AG04449 (cell line): Measurements from ENCODE around the gene FOXL3.

Experiments
- CTCF ChIA-PET: fragments of 350-600 bp; formaldehyde crosslinking; extraction: SDS; loops from one replicate; lab custom pipeline; 2021; ENCODE audit warnings: antibody characterized with exemption; lab: Yijun Ruan, JAX
- POLR2A ChIA-PET: fragments of 400-600, 350-600 bp; formaldehyde crosslinking; extraction: SDS; loops from one replicate; lab custom pipeline; 2020; ENCODE audit warnings: antibody characterized with exemption, inconsistent platforms; lab: Yijun Ruan, JAX
- DNase-seq: peaks from one replicate; pipeline ENCODE4 v3.0.0-alpha.2; 2010; ENCODE audit warnings: low read depth, low spot score
- H3K4me3 ChIP-seq: 2 replicates; pipeline ENCODE4 v1.5.1; 2011; ENCODE audit warnings: low read depth, mild to moderate bottlenecking, control low read depth, low read length
- TF ChIP-seq, protein P1 (sequence below): IDR thresholded peaks from one replicate; pipeline ENCODE4 v1.5.1; 2011; ENCODE audit warnings: mild to moderate bottlenecking, moderate library complexity, low read length, control low read depth, inconsistent platforms; ENCODE audit not compliant: insufficient read depth; ENCODE audit errors: missing control alignments

Gene FOXL3

DNA sequence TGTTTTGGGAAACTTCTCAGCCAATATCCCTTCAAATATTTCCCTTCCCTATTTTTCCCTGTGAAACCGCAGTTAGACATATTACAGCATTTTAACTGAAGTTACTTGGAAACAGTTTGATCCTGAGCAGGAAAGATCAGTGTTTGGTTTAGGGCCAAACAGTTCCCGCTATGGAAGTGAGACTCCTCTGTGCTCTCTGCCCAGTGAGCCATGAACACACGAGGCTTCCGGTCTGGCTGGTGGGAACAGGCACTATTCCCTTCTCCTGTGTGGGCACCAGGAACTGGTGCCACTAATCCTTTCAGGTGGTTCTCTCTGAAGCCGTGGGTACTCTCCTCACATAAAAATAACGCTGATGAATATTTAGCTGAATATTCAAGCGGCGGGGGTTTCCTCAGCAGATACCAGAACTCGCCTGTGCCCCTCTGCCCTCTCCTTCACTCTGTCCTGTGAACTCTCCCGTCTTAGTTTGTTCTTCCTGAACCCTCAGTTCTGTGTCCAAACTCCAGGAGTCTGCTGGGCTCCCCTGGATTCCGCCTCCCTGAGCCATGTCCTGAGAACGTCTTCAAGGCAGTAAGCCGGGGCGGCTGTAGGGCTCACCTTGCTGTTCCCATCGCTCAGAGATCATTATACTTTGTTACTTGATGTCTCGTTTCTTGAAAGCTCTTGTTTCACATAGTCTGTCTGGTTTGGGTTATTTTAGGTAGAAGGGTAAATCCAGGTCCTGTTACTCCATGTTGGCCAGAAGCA lies 25.7 kb downstream of the FOXL3 start:
- DNase-seq, result no peak
- TF ChIP-seq, protein P1, sequence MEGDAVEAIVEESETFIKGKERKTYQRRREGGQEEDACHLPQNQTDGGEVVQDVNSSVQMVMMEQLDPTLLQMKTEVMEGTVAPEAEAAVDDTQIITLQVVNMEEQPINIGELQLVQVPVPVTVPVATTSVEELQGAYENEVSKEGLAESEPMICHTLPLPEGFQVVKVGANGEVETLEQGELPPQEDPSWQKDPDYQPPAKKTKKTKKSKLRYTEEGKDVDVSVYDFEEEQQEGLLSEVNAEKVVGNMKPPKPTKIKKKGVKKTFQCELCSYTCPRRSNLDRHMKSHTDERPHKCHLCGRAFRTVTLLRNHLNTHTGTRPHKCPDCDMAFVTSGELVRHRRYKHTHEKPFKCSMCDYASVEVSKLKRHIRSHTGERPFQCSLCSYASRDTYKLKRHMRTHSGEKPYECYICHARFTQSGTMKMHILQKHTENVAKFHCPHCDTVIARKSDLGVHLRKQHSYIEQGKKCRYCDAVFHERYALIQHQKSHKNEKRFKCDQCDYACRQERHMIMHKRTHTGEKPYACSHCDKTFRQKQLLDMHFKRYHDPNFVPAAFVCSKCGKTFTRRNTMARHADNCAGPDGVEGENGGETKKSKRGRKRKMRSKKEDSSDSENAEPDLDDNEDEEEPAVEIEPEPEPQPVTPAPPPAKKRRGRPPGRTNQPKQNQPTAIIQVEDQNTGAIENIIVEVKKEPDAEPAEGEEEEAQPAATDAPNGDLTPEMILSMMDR, result no peak
- H3K4me3 ChIP-seq, result no peak overlapping the region
- CTCF ChIA-PET, result interaction anchor here (8.2 kb wide), 1 partner anchor 455 kb away, joined by 166 read pairs; no protein-coding TSS in a partner anchor
- POLR2A ChIA-PET, result no interaction called here

- DNase-seq, result no peak
- TF ChIP-seq, protein P1, result no peak
- CTCF ChIA-PET, result interaction anchor here (1.3 to 8.2 kb wide), 5 partner anchors 13 to 555 kb away, joined by 3 to 166 read pairs (median 4); no protein-coding TSS in a partner anchor
- H3K4me3 ChIP-seq, result no peak overlapping the region
- POLR2A ChIA-PET, result no interaction called here
Observed at GRCh38 chr7:317643-318405, 27.9 kb downstream of the FOXL3 start.

GRCh38 chr7:318476-318875 lies 28.5 kb downstream of the FOXL3 start:
- TF ChIP-seq, protein P1, result no peak
- DNase-seq, result no peak
- H3K4me3 ChIP-seq, result no peak overlapping the region
- POLR2A ChIA-PET, result no interaction called here
- CTCF ChIA-PET, result interaction anchor here (1.5 to 8.2 kb wide), 2 partner anchors 452 to 555 kb away, joined by 5 to 166 read pairs; no protein-coding TSS in a partner anchor

DNA sequence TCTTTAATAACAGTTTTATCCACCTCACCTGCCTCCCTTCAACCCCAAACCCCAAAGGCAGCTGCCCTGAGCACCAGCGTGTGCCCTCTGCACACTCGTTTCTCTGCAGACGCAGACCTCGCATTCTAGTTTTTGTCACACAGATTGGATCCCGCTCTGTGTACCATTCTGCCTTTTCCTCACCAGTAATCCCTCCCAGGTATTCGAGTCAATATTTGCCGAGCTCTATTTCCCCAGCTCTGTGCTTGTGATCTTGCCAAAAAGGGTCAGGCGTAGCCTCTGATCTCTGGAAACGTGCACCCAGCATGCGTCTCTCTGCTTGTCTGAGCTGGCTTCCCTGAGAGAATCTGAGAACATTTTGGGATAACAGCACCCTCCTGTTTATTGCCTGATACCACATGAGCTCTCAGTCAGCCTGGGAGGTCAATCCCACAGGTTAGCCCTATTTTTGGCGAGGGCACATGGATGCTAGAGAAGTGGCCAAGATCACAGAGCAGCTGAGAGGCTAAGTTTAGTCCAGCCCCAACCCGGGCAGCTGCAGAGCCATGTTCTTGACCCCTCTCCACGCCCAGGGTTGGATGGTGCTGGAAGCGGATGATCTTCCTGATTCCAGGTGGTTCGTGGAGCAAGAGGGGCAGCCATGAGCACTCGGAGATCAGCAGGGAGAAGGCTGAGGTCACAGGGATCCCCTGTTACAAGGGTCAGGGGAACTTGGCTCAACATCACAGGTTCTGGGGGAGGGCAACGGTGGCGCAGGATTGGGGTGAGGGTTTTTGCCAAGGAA lies 29.1 kb downstream of the FOXL3 start:
- TF ChIP-seq, protein P1, result no peak
- ChIA-PET CTCF (interaction anchor here (1.5 to 8.2 kb wide), 2 partner anchors 452 to 554 kb away, joined by 5 to 166 read pairs; no protein-coding TSS in a partner anchor), POLR2A (no interaction called here)
- H3K4me3 ChIP-seq, result no peak overlapping the region
- no peak for DNase-seq

- CTCF ChIA-PET, result interaction anchor here (0.7 to 8.2 kb wide), 8 partner anchors 8 to 566 kb away, joined by 3 to 166 read pairs (median 15); no protein-coding TSS in a partner anchor
- TF ChIP-seq, protein P1, result no peak
- DNase-seq, result no peak
- no peak overlapping the region for H3K4me3 ChIP-seq
- POLR2A ChIA-PET, result no interaction called here
Observed at GRCh38 chr7:320297-320696, 30.3 kb downstream of the FOXL3 start.
